SK-N-SH (cell line): Measurements from ENCODE around the gene ENTPD6. TPM values are rescaled to one million over a fixed set of nuclear protein-coding genes. Genes with fewer than 3 reads are reported as not detected.

Experiments used
- CTCF ChIA-PET: fragments of 300-600, 350-600 bp; formaldehyde crosslinking; extraction: SDS; loops from one replicate; lab custom pipeline; 2021; lab: Yijun Ruan, JAX
- POLR2A ChIA-PET: fragments of 350-600 bp; sonication (Branson Sonifier 250); formaldehyde crosslinking; extraction: SDS; loops from one replicate; lab custom pipeline; 2020; ENCODE audit warnings: antibody characterized with exemption, inconsistent platforms; lab: Yijun Ruan, JAX
- DNase-seq: peaks from one replicate; pipeline ENCODE4 v3.0.0; 2012
- H2AFZ ChIP-seq: fragments of 200-600 bp; sonication (generic); 2 replicates; pipeline ENCODE4 v1.8.1; 2016; ENCODE audit warnings: antibody characterized with exemption, mild to moderate bottlenecking, low read depth
- H3F3A ChIP-seq: fragments of 200-600 bp; sonication (generic); replicated peaks from 2 replicates; pipeline ENCODE3; 2016; ENCODE audit warnings: antibody characterized with exemption, mild to moderate bottlenecking; ENCODE audit not compliant: insufficient read depth
- H3K27ac ChIP-seq, 2 experiments: fragments of 200-500 bp in 1 of 2; fragments of 200-600 bp in 1 of 2; sonication (Bioruptor generic) in 1 of 2; sonication (generic), shearing (Covaris generic) in 1 of 2; 2 replicates each; pipeline versions ENCODE4 v1.5.1 to v1.6.1; 2014 to 2016; ENCODE audit warnings: low read depth in 2 of 2, inconsistent platforms in 1 of 2, low read length in 1 of 2, mild to moderate bottlenecking in 1 of 2, mixed read lengths in 1 of 2
- H3K27me3 ChIP-seq: fragments of 200-600 bp; sonication (generic), shearing (Covaris generic); 2 replicates; pipeline ENCODE4 v1.6.1; 2016; ENCODE audit warnings: mixed run types; ENCODE audit not compliant: insufficient read depth
- H3K36me3 ChIP-seq, 2 experiments: fragments of 200-500 bp in 1 of 2; fragments of 200-600 bp in 1 of 2; sonication (Bioruptor generic) in 1 of 2; sonication (generic) in 1 of 2; replicated peaks in 1 of 2; 2 replicates each; pipeline versions ENCODE3 to v1.5.1; 2014 to 2016; ENCODE audit warnings: low read length in 1 of 2, mild to moderate bottlenecking in 1 of 2; ENCODE audit not compliant: insufficient read depth in 2 of 2, control insufficient read depth in 1 of 2
- H3K4me1 ChIP-seq, 2 experiments: fragments of 200-500 bp in 1 of 2; fragments of 200-600 bp in 1 of 2; sonication (Bioruptor generic) in 1 of 2; sonication (generic), shearing (Covaris generic) in 1 of 2; 2 replicates each; pipeline versions ENCODE4 v1.5.1 to v1.6.1; 2014 to 2016; ENCODE audit warnings: low read depth in 1 of 2, low read length in 1 of 2, mixed run types in 1 of 2; ENCODE audit not compliant: insufficient read depth in 2 of 2, control insufficient read depth in 1 of 2
- H3K4me2 ChIP-seq: fragments of 200-600 bp; sonication (generic), shearing (Covaris generic); 2 replicates; pipeline ENCODE4 v1.6.1; 2017; ENCODE audit warnings: mixed run types
- H3K4me3 ChIP-seq, 2 experiments: fragments of 200-500 bp in 1 of 2; fragments of 200-600 bp in 1 of 2; sonication (Bioruptor generic) in 1 of 2; sonication (generic), shearing (Covaris generic) in 1 of 2; 2 replicates each; pipeline versions ENCODE4 v1.5.1 to v1.8.1; 2014 to 2016; ENCODE audit warnings: low read depth in 2 of 2, inconsistent platforms in 1 of 2, low read length in 1 of 2, mild to moderate bottlenecking in 1 of 2, mixed read lengths in 1 of 2, moderate library complexity in 1 of 2
- H3K79me2 ChIP-seq: fragments of 200-600 bp; sonication (generic); 2 replicates; pipeline ENCODE4 v1.8.1; 2017; ENCODE audit warnings: mild to moderate bottlenecking; ENCODE audit not compliant: insufficient read depth
- H3K9ac ChIP-seq: fragments of 200-600 bp; sonication (generic); 2 replicates; pipeline ENCODE4 v1.6.1; 2017; ENCODE audit warnings: mixed run types
- H3K9me2 ChIP-seq: fragments of 200-600 bp; sonication (generic); 2 replicates; pipeline ENCODE4 v1.6.1; 2017; ENCODE audit warnings: mixed run types
- H3K9me3 ChIP-seq: fragments of 200-600 bp; sonication (generic); 2 replicates; pipeline ENCODE4 v1.6.1; 2017; ENCODE audit warnings: mixed run types, mild to moderate bottlenecking, moderate library complexity
- H4K20me1 ChIP-seq: fragments of 200-600 bp; sonication (generic); 2 replicates; pipeline ENCODE4 v1.6.1; 2017; ENCODE audit warnings: mild to moderate bottlenecking, mixed run types; ENCODE audit not compliant: insufficient read depth
- ELF1 ChIP-seq: IDR thresholded peaks from 2 replicates; pipeline ENCODE4 v1.4.0; 2012
- EZH2phosphoT487 ChIP-seq: fragments of 200-600 bp; sonication (generic); IDR thresholded peaks from 2 replicates; pipeline ENCODE4 v1.6.1; 2017; ENCODE audit warnings: low read depth, mixed run types, mild to moderate bottlenecking, antibody characterized with exemption, moderate library complexity, borderline replicate concordance
- FOSL2 ChIP-seq: IDR thresholded peaks from 2 replicates; pipeline ENCODE4 v1.4.0; 2012; ENCODE audit warnings: low read depth, mild to moderate bottlenecking, moderate library complexity, borderline replicate concordance
- FOXJ3 ChIP-seq: sonication (generic); formaldehyde crosslinking; IDR thresholded peaks from 2 replicates; pipeline ENCODE4 v1.5.1; 2020; ENCODE audit warnings: mild to moderate bottlenecking, missing genetic modification reagents
- FOXM1 ChIP-seq: IDR thresholded peaks from 2 replicates; pipeline ENCODE4 v1.4.0; 2012; ENCODE audit warnings: low read depth, mild to moderate bottlenecking
- IRF3 ChIP-seq: fragments of 150-350 bp; IDR thresholded peaks from 2 replicates; pipeline ENCODE4 v1.6.1; 2016; ENCODE audit warnings: mild to moderate bottlenecking, low read depth, low read length
- MEF2A ChIP-seq: IDR thresholded peaks from 2 replicates; pipeline ENCODE4 v1.4.0; 2012; ENCODE audit warnings: low read depth, borderline replicate concordance
- MXI1 ChIP-seq: IDR thresholded peaks from 2 replicates; pipeline ENCODE4 v1.6.1; 2012; ENCODE audit warnings: mild to moderate bottlenecking, low read depth, low read length, improper control_type of control experiment
- NFIC ChIP-seq: IDR thresholded peaks from 2 replicates; pipeline ENCODE4 v1.4.0; 2012; ENCODE audit warnings: borderline replicate concordance
- NRF1 ChIP-seq: IDR thresholded peaks from 2 replicates; pipeline ENCODE4 v1.6.1; 2012; ENCODE audit warnings: low read depth, mild to moderate bottlenecking, low read length
- POLR2AphosphoS5 ChIP-seq: IDR thresholded peaks from 2 replicates; pipeline ENCODE4 v1.6.1; 2012; ENCODE audit warnings: low read depth, low read length
- RAD21 ChIP-seq: IDR thresholded peaks from 2 replicates; pipeline ENCODE4 v1.6.1; 2012; ENCODE audit warnings: mild to moderate bottlenecking, low read length
- RXRA ChIP-seq: IDR thresholded peaks from 2 replicates; pipeline ENCODE4 v1.4.0; 2012; ENCODE audit warnings: low read depth, mild to moderate bottlenecking, borderline replicate concordance
- SIN3A ChIP-seq: IDR thresholded peaks from 2 replicates; pipeline ENCODE4 v1.6.1; 2012; ENCODE audit warnings: low read depth, mild to moderate bottlenecking, low read length, moderate library complexity, borderline replicate concordance
- SMC3 ChIP-seq: IDR thresholded peaks from 2 replicates; pipeline ENCODE4 v1.6.1; 2012; ENCODE audit warnings: low read depth, low read length, improper control_type of control experiment
- TEAD4 ChIP-seq: IDR thresholded peaks from 2 replicates; pipeline ENCODE4 v1.4.0; 2012; ENCODE audit warnings: mild to moderate bottlenecking, borderline replicate concordance; ENCODE audit not compliant: insufficient read depth
- USF1 ChIP-seq: IDR thresholded peaks from 2 replicates; pipeline ENCODE4 v1.4.0; 2012; ENCODE audit warnings: low read depth, borderline replicate concordance
- USF2 ChIP-seq: fragments of 150-350 bp; IDR thresholded peaks from 2 replicates; pipeline ENCODE4 v1.6.1; 2017; ENCODE audit warnings: antibody characterized with exemption, low read length, low read depth, borderline replicate concordance
- ZBTB33 ChIP-seq: IDR thresholded peaks from 2 replicates; pipeline ENCODE4 v1.4.0; 2012; ENCODE audit warnings: low read depth, borderline replicate concordance
- WGBS: methylation state at CpG from one replicate; pipeline ENCODE4 v1.1.6; 2017; ENCODE audit warnings: low lambda C conversion rate; 5-methylcytosine and 5-hydroxymethylcytosine counted together
- polyA plus RNA-seq, 3 experiments: library from polyadenylated mRNA; depleted of rRNA; stranded (reverse); fragments of >200 nt; gene quantifications; 2 replicates each; pipeline ENCODE4 v1.2.3, GENCODE V29; 2012

The ENTPD6 gene
- polyA plus RNA-seq, 1 of the 3 experiments (the other 2 are of a cell fraction), result 76.1 TPM

- no peaks in the 10 kb centered on the region for H3K9me3 ChIP-seq
- no peak overlapping the region for H3K27ac ChIP-seq
- no peak overlapping the region for H2AFZ ChIP-seq
- no peaks in the 10 kb centered on the region for H3K9me2 ChIP-seq
- POLR2A ChIA-PET, result no interaction called here
- H4K20me1 ChIP-seq, result no peaks in the 10 kb centered on the region
- H3K4me2 ChIP-seq, result no peak overlapping the region
- no peaks in the 10 kb centered on the region for H3F3A ChIP-seq
- H3K36me3 ChIP-seq, result no peaks in the 10 kb centered on the region
- CTCF ChIA-PET, result interaction anchor here (1.2 to 1.7 kb wide), 2 partner anchors 8 to 14 kb away, joined by 3 to 4 read pairs; no protein-coding TSS in a partner anchor
- H3K79me2 ChIP-seq, result peaks cover 33% of the 10 kb centered on the region
- TF ChIP-seq FOSL2 (no peak), EZH2phosphoT487 (no peak), ZBTB33 (no peak)
- peaks cover 0 to 34% of the 10 kb centered on the region in 2 experiments; a peak in 2 of 4 replicates for H3K4me1 ChIP-seq
- no peak overlapping the region for H3K4me3 ChIP-seq
- WGBS, result 92% methylated on average over 2 of the region's 2 CpGs
- no peak for DNase-seq
- H3K9ac ChIP-seq, result no peak overlapping the region
- no peaks in the 10 kb centered on the region; the same call in 1 of the 2 replicates for H3K27me3 ChIP-seq
Observed at GRCh38 chr20:25193843-25194242, 1.7 kb upstream of the ENTPD6 start.

- Histone ChIP-seq H3K4me2 (peak overlapping the region; percentile 91), H3K27me3 (no peaks in the 10 kb centered on the region; the same call in 1 of the 2 replicates), H3K4me1 (peaks cover 0 to 38% of the 10 kb centered on the region in 2 experiments; a peak in 2 of 4 replicates), H3K9me2 (no peaks in the 10 kb centered on the region), H2AFZ (no peak overlapping the region), H3K36me3 (no peaks in the 10 kb centered on the region), H3K4me3 (no peak overlapping the region; a peak in 1 of 4 replicates), H3K9ac (no peak overlapping the region), H3F3A (no peaks in the 10 kb centered on the region), H3K9me3 (no peaks in the 10 kb centered on the region), H3K27ac (no peak overlapping the region), H4K20me1 (peaks cover 2% of the 10 kb centered on the region; the same call in 1 of the 2 replicates), H3K79me2 (peaks cover 39% of the 10 kb centered on the region)
- ChIA-PET CTCF (interaction anchor here (1.1 to 1.9 kb wide), 4 partner anchors 8 to 205 kb away, joined by 3 to 9 read pairs (median 4); partner anchors contain the start of gene PYGB), POLR2A (interaction anchor here (1.0 to 1.7 kb wide), 3 partner anchors 12 to 53 kb away, joined by 3 to 14 read pairs (median 4); partner anchors contain the start of gene PYGB)
- WGBS, result 92% methylated on average over 12 of the region's 18 CpGs
- DNase-seq, result no peak
- TF ChIP-seq MEF2A (no peak), NRF1 (no peak), TEAD4 (no peak), SIN3A (no peak), SMC3 (no peak), RXRA (no peak), RAD21 (no peak), IRF3 (no peak), MXI1 (no peak), NFIC (no peak), USF2 (no peak), USF1 (no peak), ELF1 (no peak), POLR2AphosphoS5 (no peak), FOXM1 (no peak), FOXJ3 (CRISPR knock-in tag) (no peak)
Observed at GRCh38 chr20:25194333-25194972, 1.1 kb upstream of the ENTPD6 start.
